Embryonic facial prominence (tissue), 1 donor: Measurements from ENCODE around the gene TCIRG1.

ENCODE experiments used
- DNase-seq: peaks from one replicate; pipeline ENCODE4 v3.0.0-alpha.2; 2016; ENCODE audit errors: extremely low spot score

TCIRG1 gene

DNA sequence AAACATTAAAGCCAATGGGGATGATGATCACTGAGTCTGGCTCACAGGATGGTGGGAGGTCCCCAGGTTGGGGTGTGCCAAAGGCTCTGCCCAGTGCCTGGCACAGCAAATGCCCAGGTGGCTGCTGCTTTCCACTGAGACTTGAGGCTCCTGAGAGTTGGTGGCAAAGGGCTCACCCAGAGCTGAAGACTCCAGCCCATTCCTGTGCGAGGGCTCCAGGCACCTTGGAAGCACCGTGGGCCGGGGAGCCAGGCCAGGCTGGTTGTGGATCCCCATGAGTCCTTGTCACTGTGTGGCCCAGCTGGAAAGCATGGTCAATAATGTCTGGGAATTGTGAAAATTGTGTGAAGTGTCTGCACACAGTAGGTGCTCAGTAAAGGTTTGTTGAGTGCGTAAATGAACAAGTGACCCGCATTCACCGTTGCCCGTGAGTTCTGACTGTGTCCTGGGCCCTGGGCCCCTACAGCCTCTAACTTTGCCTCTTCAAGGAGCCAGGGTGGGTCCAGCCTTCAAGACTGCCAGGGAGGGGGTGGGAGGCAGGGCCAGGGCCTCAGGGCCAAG is 32.1 kb upstream of the TCIRG1 start:
- no peak for DNase-seq

DNA sequence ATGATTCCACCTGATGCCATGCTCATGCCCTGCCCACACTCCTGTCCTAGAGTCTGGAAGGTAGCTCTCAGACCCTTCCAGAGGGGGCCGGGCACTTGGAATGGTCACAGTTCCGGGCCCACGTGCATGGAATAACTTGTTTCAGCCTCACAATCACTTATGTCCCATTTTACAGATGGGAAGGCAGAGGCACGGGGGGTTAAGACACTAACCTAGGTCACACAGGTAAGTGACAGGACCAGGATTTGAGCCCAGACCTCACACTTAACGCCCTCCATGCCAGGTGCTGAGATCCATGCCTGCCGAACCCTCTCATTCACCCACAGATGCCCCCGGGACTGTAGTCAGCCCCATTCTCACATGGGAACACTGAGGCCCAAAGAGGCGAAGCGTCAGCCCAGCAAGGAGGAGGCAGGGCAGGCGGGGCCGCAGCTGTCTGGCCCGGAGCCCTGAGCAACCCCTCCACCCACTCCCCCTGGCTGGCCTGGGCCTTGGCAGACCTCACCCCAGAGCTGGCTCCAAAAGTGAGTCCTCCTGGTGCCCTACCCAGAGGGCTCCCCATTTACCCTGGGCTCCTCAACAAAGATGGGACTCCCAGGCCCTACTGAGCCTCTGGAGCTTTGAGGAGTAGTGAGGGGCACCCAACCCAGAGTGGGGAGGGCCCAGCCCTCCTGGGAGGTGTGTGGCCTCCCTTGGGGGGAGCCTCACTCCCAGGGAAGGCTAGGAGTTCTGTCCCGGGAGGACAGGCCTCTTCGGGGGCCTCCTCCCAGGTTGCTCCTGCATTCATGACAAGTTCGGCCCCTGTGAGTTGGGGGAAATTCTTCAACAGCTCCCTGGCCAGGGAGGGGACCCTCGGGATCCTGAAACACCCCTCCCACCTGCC is 31.1 kb upstream of the TCIRG1 start:
- no peak for DNase-seq

DNA sequence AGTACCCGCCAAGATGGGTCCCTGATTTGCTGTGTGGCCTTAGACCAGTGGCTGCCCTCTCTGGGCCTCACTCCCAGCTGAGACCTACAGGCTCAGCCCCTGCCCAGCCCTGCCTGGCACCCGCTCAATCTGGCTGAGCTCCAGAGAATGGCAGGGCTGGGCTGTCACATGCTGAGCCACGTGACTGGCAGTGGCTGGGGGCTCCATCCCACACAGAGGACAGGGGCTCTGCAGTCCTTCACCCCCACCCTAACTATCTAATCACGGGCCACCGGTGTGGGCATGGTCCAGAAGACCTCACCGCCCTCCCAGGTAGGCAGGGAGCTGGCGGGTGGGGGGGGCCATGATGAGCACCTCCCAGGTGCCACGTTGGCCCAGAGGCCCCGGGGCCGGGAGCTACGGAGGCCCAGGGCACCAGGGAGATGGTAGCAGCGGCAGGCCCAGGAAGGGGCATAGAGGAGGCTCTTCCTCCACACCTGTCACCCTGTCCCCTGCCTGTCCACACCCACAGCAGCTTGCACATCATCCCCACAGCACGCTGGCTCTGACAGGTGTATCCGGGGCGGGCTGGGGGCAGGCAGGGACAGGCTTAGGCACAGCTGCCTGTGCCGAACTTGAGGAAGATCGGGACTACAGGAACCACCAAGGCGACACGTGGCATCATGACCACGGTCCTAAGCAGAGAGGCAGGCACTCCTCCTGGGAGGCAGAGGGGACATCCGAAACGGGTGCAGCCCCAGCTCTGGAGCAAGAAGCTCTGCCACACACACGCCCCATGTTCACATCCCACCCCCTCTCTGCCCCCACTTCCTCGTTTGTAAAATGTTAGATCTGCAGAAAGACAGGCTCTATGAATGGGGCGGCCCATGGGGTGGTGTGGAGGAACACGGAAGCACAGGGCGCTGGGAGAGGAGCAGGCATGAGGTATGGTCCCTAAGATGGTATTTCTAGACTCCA is 30.2 kb upstream of the TCIRG1 start:
- DNase-seq = no peak

DNA sequence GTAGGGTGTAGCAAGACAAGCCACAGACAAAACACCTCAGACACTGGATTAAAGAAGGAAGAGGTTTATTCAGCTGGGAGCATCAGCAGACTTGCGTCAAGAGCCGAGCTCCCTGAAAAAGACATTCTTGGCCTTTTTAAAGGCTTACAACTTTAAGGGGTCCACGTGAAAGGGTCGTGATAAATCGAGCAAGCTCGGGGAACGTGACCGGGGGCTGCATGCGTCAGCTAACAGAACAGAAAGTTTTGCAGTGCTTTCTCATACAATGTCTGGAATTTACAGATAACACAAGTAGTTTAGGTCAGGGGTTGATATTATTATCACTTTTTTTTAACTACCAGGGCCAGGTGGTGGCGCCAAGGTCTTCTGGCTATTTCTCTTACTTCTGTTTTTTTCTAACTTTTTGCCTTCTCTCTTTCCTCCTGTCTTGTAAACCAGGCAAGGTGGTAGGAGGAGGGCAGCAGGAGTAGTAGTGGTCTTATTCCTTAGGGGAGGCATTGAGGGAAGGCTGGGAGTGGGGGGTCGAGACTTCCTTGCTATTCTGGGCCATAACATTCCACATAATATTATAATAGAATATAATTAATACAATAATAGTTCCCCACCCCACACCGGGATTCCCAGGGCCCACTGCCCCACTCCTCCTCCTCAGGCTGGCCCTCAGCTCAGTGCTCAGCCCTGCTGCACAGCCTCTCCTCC is 29.3 kb upstream of the TCIRG1 start:
- no peak for DNase-seq

DNA sequence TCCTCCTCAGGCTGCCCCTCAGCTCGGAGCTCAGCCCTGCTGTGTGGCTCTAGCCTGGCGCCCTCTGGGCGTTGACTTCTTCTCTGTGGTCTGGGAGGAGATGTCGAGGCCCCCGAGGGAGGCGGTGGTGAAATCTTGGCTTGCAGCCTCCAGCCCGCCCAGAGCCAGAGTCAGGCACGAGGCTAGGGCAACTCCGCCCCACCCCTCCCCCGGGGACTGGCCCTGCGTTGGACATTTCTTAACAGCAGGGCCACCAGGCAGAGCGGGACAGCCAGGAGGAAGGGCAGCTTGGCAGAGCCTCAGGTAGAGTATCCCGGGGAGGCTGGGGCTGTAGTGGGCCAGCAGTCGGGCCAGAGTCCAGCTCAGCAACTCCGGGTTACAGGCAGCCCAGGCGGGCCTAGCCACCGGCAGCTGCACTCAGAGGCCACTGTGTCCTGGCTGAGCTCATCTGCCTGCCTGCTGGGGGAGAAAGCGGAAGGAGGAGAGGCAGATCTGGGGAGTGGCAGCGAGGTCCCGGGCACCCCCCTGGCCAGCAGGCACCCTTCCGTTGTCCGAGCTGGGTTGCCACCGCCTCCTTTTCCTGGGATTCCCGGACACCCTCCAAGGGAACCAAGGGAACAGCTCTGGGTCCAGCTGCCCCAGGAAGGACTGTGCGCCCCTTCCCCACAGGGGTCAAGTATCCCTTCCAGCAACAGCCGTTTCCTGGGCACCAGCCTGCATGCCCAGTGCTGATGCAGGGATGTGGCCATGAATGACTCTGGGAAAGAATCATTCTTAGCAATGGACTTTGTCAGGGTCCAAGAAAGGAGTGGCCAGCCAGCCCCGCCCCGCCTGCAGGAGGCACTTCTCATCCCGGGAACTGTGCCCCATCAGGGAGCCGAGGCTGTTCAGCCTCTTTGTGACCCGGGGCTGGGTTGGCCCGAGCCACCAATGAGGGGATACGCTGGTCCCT is 28.5 kb upstream of the TCIRG1 start, which contains the start of gene ALDH3B1:
TSS of gene ALDH3B1 (plus strand) at position 238 of the 952 bp plus-strand sequence. CDS start 4,971 bp downstream, outside the sequence.
- DNase-seq = no peak

DNA sequence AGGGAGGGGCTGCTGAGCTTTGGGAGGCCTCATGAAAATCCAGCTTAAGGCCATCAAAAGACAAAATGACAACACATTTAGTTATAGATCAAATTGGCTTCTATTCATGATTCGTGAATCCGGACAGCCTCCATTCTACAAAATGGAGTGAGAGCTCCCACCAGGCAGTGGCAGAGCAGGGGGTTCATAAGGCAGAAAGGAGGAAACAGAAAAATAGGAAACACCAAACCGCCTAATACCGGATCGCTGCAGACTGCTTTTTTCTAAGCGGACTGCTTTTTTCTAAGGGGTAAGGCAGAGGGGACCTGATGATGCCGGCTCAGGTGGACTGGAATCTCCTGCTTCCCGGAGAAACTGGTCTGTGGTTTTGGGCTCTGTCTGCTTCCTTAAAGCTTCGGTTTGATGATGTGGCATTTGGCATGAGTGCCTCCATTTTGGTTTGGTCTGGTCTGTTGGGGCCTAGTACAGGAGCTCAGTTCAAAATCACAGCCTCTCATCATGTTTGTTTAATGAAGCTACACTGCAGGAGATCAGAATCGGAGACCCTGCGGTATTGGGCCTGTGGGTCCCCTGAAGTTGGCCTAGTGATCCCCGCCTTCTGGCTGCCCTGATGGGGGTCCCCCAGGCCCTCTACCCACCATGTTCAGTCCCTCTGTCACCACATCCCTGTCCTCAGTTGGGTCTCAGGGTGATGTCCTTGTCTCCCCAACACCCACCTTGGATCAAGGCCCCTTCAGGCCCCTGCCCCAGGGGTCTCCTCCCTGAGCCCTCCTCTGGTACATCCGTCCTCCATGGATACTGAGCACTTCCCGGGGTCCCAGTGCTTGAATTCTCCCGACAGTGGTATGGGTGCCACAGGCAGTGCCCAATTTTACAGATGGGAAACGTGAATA is 27.5 kb upstream of the TCIRG1 start:
- DNase-seq = no peak

DNA sequence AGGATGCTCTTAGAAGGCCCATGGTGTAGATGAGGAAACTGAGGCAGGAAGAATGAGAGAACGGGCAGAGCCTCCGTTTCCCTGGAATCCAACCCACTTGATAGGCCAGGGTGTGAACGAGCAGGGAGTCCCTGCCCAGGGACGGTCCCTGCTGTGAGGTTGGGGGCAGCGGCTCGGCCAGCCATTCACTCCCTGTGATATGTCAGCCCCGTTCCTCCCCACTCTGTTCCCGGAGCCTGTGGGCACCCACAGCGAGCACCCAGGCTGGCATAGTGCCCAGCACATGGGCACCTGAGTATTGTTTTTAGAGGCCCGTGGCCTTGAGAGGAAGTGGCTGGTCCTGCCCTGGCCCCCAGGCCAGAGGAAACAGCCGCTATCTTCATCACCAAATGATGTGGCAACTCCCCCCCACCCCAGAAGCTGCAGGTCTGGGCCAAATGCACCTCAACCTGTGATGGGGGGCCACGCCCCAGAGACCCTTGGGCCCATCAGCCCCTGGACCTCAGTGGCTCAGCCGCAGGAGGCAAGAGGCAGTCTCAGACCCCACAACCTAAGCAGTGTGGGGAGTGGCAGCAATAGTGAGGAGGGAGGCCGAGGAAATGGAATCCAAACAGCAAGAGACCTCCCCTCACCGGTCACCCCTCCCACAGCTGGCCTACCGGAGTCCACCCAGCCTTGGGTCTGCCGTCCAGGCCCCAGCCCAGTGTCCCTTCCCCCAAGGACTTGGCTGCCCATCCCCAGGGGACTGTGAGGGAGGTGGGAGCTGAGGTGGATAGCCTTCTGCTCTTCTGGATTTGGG is 26.6 kb upstream of the TCIRG1 start:
- DNase-seq = no peak

DNA sequence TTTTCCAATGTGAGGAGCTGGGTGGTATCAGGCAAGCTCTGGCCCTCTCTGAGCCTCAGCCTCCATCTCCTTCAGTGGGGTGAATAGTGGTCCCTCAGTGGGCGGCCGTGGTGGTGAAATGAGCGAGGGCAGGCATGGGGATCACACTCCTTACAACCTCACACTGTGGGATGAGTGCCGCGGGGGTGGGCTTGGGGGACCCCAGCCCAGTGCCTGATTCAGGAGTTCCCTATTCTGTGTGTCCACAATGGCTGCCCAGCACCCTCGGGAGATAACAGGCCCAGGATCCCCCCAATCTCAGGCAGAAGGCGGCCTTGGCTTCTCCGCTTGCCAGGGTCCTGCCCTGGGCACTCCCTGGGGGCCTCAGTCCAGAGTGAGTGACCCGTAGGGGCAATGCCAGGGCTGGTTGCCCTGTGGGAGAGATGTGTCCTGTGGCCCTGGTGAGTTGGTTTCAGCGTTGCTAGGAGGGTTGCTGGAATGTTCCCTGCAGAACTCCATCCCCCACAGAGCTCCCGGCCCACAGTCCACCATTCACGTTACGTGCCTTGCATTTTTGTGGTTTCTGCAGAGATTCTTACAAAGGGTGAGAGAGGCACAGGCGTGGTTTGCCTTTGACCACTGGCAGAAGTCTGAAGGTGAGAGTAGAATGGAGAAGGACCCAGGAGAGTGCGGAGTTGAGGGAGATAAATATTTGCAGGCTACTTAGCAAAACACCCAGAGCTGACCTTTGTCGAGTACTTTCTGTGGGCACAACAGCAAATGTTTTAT is 25.8 kb upstream of the TCIRG1 start:
- DNase-seq = peak; percentile 66

DNA sequence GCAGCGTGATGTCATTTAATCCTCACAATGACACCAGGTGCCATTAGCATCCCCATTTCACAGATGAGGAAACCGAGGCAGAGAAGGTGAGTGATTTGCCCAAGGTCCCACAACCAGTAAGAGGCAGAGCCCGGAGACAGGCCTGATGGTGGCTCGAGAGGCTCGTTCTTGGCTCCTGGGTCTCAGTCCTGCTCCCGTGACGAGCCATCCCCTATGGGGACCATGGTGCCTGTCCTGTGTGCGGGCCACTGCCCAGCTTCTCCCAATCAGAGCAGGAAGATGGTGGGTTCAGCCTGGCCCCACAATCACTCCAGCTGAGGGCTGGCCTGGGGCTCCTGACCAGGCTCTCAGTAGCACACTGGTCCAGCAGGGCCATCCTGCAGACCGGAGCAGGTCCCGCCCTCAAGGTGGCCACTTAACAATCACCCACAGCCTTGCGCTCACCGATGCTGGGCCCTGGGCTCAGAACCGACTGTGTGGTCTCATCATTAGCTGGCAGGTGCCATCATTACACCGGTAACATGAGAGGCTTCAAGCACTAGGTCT is 25.1 kb upstream of the TCIRG1 start:
- no peak for DNase-seq

DNA sequence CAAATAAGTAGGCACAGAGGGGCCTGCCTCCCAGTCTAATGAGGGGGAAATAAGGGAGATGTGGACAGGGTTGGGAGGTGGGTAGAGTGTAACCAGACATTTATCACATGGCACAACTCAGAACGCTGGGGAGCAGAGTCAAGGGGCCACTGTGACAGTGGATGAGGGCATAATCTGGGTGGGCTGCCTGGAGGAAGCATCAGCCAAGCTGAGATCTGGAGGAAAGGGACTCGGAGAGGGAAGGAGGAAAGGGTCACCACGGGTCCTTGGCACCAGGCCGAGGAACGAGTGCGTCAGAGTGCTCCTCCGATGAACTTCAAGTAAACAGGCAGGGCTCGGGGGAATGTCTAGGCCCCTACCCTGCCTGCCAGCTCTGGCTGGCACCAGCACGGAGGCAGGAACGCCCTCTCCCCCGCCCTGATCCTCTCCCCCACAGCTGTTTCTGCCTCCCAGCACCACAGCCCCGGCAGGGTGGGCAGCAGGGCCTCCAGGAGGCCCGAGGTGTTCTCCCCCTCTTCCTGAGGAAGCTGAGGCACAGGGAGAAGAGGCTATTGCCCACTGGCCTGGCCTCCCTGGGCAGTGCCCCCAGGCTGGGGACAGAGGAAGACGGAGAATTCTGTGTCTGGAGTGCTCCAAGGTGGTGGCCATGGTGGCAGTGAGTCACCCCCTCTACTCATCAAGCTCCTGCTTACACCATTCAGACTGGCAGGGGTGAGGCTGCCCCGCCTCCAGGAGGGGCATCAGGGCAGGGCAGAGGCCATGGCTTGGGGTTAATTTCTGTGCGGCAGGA is 24.5 kb upstream of the TCIRG1 start:
- no peak for DNase-seq

DNA sequence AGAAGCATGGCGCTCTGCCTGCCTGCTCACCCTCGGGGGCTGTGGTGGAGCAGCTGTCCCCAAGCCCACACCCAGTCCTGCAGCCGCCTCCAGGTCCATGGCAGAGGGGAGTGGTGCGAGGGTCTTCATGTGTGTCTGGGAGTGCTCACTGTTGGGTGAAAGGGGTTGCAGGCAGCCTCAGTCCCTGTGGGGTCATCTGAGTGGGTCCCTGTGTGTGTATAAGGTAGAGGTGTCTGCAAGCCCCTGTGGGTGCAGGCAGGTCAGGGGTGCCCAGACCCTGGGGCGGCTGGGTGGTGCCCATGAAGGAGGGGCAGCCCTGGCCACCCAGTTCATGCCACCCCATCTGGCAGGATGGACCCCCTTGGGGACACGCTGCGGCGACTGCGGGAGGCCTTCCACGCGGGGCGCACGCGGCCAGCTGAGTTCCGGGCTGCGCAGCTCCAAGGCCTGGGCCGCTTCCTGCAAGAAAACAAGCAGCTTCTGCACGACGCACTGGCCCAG is 23.8 kb upstream of the TCIRG1 start:
- no peak for DNase-seq

DNA sequence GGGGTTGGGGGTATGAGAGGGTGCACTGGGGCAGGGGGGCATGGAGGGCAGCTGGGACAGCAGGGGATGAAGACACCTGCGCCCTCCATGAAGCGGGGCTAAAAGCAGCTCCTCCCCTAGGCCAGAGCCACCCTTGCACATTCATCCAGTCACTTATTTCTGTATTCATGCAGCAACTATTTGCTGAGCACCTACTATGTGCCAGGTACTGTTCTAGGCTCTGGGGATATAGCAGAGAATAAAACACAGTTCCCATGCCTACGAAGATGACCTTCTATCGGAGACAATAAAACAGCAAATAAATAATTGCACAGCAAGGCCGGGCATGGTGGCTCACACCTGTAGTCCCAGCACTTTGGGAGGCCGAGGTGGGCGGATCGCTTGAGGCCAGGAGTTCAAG is 23.4 kb upstream of the TCIRG1 start:
- no peak for DNase-seq

DNA sequence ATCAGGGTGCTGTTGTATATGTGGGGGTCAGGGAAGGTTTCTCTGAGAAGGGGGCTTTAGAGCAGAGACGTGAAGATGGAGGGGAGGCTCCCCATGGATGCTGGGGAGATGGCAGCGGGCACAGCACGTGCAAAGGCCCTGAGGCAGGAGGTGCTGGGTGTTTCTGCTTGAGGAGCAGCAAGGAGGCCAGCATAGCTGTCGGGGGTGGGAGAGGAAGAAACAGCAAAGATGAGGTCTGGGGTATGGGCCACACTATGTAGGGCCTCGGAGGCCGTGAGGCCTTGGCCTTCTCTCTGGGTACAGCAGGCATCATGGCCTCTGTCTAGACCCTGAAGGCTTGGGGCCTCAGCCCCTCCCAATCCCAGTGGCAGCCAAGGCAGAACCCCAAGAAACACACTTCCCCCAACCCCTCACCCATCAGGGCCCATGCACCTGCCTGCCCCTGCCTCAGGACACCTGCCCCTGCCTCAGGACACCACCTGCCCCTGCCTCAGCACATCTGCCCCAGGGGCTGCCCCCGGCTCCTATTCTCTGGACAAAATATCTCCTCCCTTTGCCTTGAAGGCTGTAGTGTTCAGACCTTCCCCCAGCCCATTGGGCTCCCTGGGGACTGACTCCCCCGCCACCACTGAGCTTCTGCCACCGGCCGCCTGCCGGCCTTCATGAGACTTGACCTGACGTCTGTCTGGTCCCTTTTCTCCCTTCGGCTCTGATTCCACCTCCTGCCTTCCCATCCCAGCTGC is 22.5 kb upstream of the TCIRG1 start:
- no peak for DNase-seq

DNA sequence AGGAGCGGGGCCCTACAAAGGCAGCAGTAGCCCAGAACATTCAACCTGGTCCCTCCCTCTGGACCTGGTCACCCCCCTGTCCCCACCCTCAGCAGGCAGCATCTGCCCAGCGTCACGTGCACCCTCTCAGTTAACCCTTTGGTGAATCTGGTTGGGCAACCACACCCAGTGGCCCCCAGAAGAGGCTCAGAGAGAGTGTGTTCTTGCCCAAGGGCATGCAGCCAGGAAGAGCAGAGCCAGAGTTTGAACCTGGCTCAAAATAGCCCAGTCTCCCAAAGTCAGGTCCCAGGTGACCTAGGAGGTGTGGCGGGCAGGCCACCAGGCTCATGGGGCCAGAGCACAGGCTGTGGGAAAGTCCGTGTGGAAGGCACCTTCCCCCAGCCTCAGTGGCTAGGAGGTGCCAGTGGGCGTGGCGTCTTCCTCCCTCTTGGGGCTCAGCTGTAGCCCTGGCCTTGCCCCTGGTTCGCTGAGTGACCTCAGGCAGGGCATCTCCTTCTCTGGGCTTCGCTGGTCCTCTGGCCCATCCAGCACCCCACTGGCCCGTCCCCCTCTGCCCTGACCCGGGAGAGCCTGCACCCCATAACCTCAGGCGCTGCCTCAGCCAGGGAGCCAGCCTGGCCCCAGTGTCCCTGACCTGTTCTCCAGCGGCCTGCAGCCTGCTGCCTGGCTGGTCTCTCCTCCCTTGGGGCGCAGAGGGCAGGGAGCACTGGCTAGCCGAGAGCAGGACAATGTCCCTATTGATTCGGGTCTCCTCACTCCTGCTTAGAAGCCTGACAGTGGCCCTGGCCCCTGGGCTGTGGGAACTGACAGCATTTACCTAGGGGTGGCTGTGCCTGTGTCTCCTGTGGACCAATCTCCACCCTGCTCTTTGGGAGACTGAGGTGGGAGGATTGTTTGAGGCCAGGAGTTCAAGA is 21.7 kb upstream of the TCIRG1 start:
- no peak for DNase-seq
